ENCODE data around the gene MGST2.
"Not testable (repeated sequence)": the region's sequence is repeated elsewhere in the genome, so short reads cannot be mapped to it uniquely, and the experiment has no call there.

The MGST2 gene

DNA sequence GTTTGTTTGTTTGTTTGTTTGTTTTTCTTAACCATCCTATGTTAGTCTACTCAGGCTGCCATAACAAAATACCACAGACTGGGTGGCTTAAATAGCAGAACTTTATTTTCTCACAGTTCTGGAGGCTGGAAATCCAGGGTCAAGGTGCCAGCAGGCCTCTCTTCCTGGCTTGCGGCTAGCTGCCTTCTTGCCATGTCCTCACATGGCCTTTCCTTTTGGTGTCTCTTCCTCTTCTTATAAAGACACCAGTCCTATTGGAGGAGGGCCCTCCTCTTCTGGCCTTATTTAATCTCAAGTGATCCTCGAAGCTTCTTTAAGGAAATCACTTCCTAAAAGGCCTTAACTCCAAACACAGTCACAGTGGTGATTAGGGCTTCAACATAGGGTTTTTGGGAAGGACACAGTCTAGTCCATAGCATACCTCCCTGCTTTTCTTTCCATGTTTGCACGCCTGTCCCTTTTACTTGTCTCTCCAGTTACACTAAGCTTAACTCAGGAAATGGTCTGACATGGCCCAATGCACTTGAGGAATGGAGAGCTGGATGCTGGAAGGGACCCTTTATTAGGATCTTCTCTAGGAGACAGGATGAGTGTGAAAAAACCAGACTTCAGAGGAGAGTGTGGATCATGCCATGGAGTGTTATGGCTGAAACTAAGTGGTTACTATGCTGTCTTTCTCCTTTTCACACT, 36.0 kb upstream of the MGST2 start:
- TF ChIP-seq SPI1 (IDR thresholded peaks at IDR 0.05; ENCODE audit: low read depth, low read length) (no peak), TAF1 (IDR thresholded peaks at IDR 0.05; ENCODE audit: low read depth, low read length) (no peak), POU2F2 (IDR thresholded peaks at IDR 0.05; ENCODE audit: low read depth, low read length) (no peak), PAX5 (IDR thresholded peaks at IDR 0.05; ENCODE audit: insufficient read depth, low read length, severe bottlenecking) (no peak), POLR2AphosphoS5 (IDR thresholded peaks at IDR 0.05; ENCODE audit: low read depth, low read length) (no peak), POLR2A (IDR thresholded peaks at IDR 0.05; ENCODE audit: low read depth, low read length) (no peak)
- DNase-seq (ENCODE audit: insufficient read length, low spot score) (no peak), FAIRE-seq (no peak)

GRCh38 chr4:139630126-139630495, 35.5 kb upstream of the MGST2 start:
- no peak for TF ChIP-seq POU2F2 (IDR thresholded peaks at IDR 0.05; ENCODE audit: low read depth, low read length)
- no peak for DNase-seq (ENCODE audit: insufficient read length, low spot score)
- no peak for FAIRE-seq

DNA sequence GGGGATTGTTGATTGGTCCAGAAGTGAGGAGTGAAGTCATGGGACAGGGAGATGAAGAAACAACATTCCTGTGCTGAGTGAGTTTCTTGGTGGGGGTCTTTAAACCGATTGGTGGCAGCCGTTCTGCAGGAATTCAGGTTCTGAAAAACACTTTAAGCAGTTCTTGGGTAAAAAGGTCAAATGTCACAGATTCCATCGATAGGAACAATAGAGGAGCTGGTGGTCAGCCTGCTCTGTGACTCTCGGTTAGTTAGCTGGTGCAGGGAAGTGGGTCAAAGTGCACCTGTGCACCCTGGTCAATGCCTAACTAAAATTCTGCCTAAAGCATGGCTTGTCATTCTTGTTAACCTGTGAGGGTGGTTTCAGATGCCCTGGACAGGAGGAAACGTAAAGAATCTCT, 34.6 kb upstream of the MGST2 start:
- DNase-seq (ENCODE audit: insufficient read length, low spot score) = no peak
- TF ChIP-seq PAX5 (IDR thresholded peaks at IDR 0.05; ENCODE audit: insufficient read depth, low read length, severe bottlenecking) = no peak
- TF ChIP-seq TAF1 (IDR thresholded peaks at IDR 0.05; ENCODE audit: low read depth, low read length) = no peak
- TF ChIP-seq POLR2A (IDR thresholded peaks at IDR 0.05; ENCODE audit: low read depth, low read length) = no peak
- TF ChIP-seq SPI1 (IDR thresholded peaks at IDR 0.05; ENCODE audit: low read depth, low read length) = no peak
- TF ChIP-seq POU2F2 (IDR thresholded peaks at IDR 0.05; ENCODE audit: low read depth, low read length) = no peak
- no peak for TF ChIP-seq POLR2AphosphoS5 (IDR thresholded peaks at IDR 0.05; ENCODE audit: low read depth, low read length)
- FAIRE-seq = no peak

DNA sequence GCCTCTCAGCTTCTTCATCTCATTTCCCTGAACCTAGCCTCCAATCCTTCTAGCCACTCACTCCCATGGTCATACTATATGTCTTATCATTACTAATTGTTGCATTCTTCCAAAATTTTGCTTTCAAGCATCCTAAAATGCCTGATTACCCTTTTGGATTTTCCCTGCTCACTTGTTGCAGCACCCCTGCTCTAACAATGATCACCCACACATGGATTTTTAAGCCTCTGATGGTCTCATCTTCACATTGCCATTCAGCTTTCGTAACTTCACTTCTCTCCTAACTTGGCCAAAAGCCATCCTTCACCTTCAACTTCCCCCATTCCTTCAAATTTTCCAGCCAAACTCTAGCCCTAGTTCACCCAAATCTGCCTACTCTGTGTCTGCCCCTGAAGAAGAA, 33.8 kb upstream of the MGST2 start:
- FAIRE-seq (no peak), DNase-seq (ENCODE audit: insufficient read length, low spot score) (no peak)
- TF ChIP-seq TAF1 (IDR thresholded peaks at IDR 0.05; ENCODE audit: low read depth, low read length) = no peak
- TF ChIP-seq POLR2AphosphoS5 (IDR thresholded peaks at IDR 0.05; ENCODE audit: low read depth, low read length) = no peak
- no peak for TF ChIP-seq PAX5 (IDR thresholded peaks at IDR 0.05; ENCODE audit: insufficient read depth, low read length, severe bottlenecking)
- TF ChIP-seq POLR2A (IDR thresholded peaks at IDR 0.05; ENCODE audit: low read depth, low read length) = no peak
- no peak for TF ChIP-seq POU2F2 (IDR thresholded peaks at IDR 0.05; ENCODE audit: low read depth, low read length)
- TF ChIP-seq SPI1 (IDR thresholded peaks at IDR 0.05; ENCODE audit: low read depth, low read length) = no peak

GRCh38 chr4:139632739-139633138, 32.9 kb upstream of the MGST2 start:
- not testable (repeated sequence) for DNase-seq (ENCODE audit: insufficient read length, low spot score); FAIRE-seq

GRCh38 chr4:139633195-139633594, 32.4 kb upstream of the MGST2 start:
- no peak for FAIRE-seq
- no peak for DNase-seq (ENCODE audit: insufficient read length, low spot score)
- TF ChIP-seq POU2F2 (IDR thresholded peaks at IDR 0.05; ENCODE audit: low read depth, low read length) (no peak), TAF1 (IDR thresholded peaks at IDR 0.05; ENCODE audit: low read depth, low read length) (no peak), PAX5 (IDR thresholded peaks at IDR 0.05; ENCODE audit: insufficient read depth, low read length, severe bottlenecking) (no peak), SPI1 (IDR thresholded peaks at IDR 0.05; ENCODE audit: low read depth, low read length) (no peak), POLR2AphosphoS5 (IDR thresholded peaks at IDR 0.05; ENCODE audit: low read depth, low read length) (no peak), POLR2A (IDR thresholded peaks at IDR 0.05; ENCODE audit: low read depth, low read length) (no peak)

DNA sequence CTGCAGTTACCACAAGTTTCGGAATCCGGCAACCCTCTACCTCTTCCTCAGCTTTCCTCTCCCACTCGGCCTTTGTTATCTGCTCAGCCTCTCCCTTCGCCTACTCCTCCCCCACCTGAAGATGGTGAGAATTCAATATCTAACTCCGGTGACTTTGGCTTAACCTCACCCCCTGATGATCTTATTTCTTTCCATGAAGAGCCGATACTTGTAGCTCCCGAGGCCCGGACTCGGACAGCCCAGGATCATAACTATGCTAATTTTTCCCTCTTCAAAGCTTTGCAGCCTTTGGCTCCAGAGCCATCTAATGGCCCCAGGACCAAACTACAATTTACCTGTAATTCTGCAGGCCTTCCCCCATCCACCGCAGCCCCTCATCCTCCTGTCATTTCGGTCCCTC, 32.0 kb upstream of the MGST2 start:
- FAIRE-seq = no peak
- TF ChIP-seq POU2F2 (IDR thresholded peaks at IDR 0.05; ENCODE audit: low read depth, low read length) (no peak), PAX5 (IDR thresholded peaks at IDR 0.05; ENCODE audit: insufficient read depth, low read length, severe bottlenecking) (no peak)
- DNase-seq (ENCODE audit: insufficient read length, low spot score) = no peak

DNA sequence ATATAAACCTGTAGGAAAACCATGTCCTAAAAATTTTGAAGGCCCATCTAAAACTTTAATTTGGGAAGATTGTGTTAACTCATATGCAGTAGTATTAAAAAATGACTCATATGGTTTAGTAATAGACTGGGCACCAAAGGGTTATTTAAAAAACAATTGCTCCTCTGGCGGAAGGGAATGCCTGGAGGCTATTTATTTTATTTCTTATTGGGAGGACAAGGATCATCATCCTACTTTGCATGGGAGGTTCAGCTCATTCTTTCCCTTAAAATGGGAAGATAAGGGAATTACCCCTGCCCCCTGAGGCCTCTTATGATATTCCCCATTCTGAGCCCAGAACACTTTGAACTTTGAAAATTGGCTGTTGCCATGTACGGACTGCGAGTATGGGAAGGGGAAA, 29.7 kb upstream of the MGST2 start:
- FAIRE-seq (no peak), DNase-seq (ENCODE audit: insufficient read length, low spot score) (no peak)
- TF ChIP-seq PAX5 (IDR thresholded peaks at IDR 0.05; ENCODE audit: insufficient read depth, low read length, severe bottlenecking) = no peak
- TF ChIP-seq POLR2A (IDR thresholded peaks at IDR 0.05; ENCODE audit: low read depth, low read length) = no peak
- no peak for TF ChIP-seq POU2F2 (IDR thresholded peaks at IDR 0.05; ENCODE audit: low read depth, low read length)
- no peak for TF ChIP-seq TAF1 (IDR thresholded peaks at IDR 0.05; ENCODE audit: low read depth, low read length)

DNA sequence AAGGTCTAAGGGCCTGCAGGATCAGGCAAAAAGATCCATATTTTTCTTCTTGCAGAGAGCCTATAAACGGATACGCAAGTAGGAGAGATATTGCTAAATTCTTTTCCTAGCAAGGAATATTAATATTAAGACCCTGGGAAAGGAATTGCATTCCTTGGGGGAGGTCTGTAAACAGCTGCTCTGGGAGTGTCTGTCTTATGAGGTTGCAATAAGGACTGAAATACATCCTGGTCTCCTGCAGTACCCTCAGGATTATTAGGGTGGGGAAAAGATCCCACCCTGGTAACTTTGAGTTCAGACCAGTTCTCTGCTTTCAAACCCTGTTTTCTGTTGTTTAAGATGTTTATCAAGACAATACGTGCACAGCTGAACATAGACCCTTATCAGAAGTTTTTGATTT, 27.3 kb upstream of the MGST2 start:
- DNase-seq (ENCODE audit: insufficient read length, low spot score); FAIRE-seq: not testable (repeated sequence)

GRCh38 chr4:139639654-139640053, 26.0 kb upstream of the MGST2 start:
- TF ChIP-seq POU2F2 (IDR thresholded peaks at IDR 0.05; ENCODE audit: low read depth, low read length) = no peak
- TF ChIP-seq SPI1 (IDR thresholded peaks at IDR 0.05; ENCODE audit: low read depth, low read length) = no peak
- no peak for TF ChIP-seq TAF1 (IDR thresholded peaks at IDR 0.05; ENCODE audit: low read depth, low read length)
- TF ChIP-seq POLR2A (IDR thresholded peaks at IDR 0.05; ENCODE audit: low read depth, low read length) = no peak
- no peak for TF ChIP-seq POLR2AphosphoS5 (IDR thresholded peaks at IDR 0.05; ENCODE audit: low read depth, low read length)
- no peak for TF ChIP-seq PAX5 (IDR thresholded peaks at IDR 0.05; ENCODE audit: insufficient read depth, low read length, severe bottlenecking)
- FAIRE-seq (no peak), DNase-seq (ENCODE audit: insufficient read length, low spot score) (no peak)

- TF ChIP-seq PAX5 (IDR thresholded peaks at IDR 0.05; ENCODE audit: insufficient read depth, low read length, severe bottlenecking) (no peak), POLR2A (IDR thresholded peaks at IDR 0.05; ENCODE audit: low read depth, low read length) (no peak), POU2F2 (IDR thresholded peaks at IDR 0.05; ENCODE audit: low read depth, low read length) (no peak), TAF1 (IDR thresholded peaks at IDR 0.05; ENCODE audit: low read depth, low read length) (no peak), POLR2AphosphoS5 (IDR thresholded peaks at IDR 0.05; ENCODE audit: low read depth, low read length) (no peak), SPI1 (IDR thresholded peaks at IDR 0.05; ENCODE audit: low read depth, low read length) (no peak)
- DNase-seq (ENCODE audit: insufficient read length, low spot score) (no peak), FAIRE-seq (no peak)
Observed at GRCh38 chr4:139641218-139641617, 24.4 kb upstream of the MGST2 start.
